GM23248 (cell line): ENCODE data around the gene CMSS1. TPM values are rescaled to one million over a fixed set of nuclear protein-coding genes. Genes with fewer than 3 reads are reported as not detected.

Source experiments
- DNase-seq: peaks from one replicate; pipeline ENCODE4 v3.0.0-alpha.2; 2015
- H2AFZ ChIP-seq: fragments of 200-600 bp; sonication (generic); 2 replicates; pipeline ENCODE4 v1.6.1; 2016; ENCODE audit warnings: antibody characterized with exemption
- H3F3A ChIP-seq: fragments of 200-600 bp; sonication (generic); 2 replicates; pipeline ENCODE4 v1.6.1; 2016; ENCODE audit warnings: mild to moderate bottlenecking, antibody characterized with exemption, mixed run types; ENCODE audit not compliant: insufficient read depth
- H3K27ac ChIP-seq: fragments of 200-600 bp; sonication (generic); 2 replicates; pipeline ENCODE4 v1.5.1; 2016; ENCODE audit warnings: mild to moderate bottlenecking
- H3K27me3 ChIP-seq: fragments of 200-600 bp; sonication (generic); replicated peaks from 2 replicates; pipeline ENCODE4 v1.6.1; 2016; ENCODE audit warnings: mild to moderate bottlenecking; ENCODE audit not compliant: insufficient read depth
- H3K36me3 ChIP-seq: fragments of 200-600 bp; sonication (generic); 2 replicates; pipeline ENCODE4 v1.6.1; 2016; ENCODE audit warnings: low read depth, mild to moderate bottlenecking
- H3K4me1 ChIP-seq: fragments of 200-600 bp; sonication (generic); 2 replicates; pipeline ENCODE4 v1.6.1; 2016; ENCODE audit warnings: mild to moderate bottlenecking; ENCODE audit not compliant: insufficient read depth
- H3K4me2 ChIP-seq: fragments of 200-600 bp; sonication (generic); one replicate; pipeline ENCODE4 v1.6.1; 2016; ENCODE audit warnings: mild to moderate bottlenecking; ENCODE audit not compliant: unreplicated experiment
- H3K4me3 ChIP-seq: fragments of 200-600 bp; sonication (generic); 2 replicates; pipeline ENCODE4 v1.5.1; 2016; ENCODE audit warnings: mild to moderate bottlenecking
- H3K79me2 ChIP-seq: fragments of 200-600 bp; sonication (generic); 2 replicates; pipeline ENCODE4 v1.6.1; 2016; ENCODE audit warnings: mild to moderate bottlenecking; ENCODE audit not compliant: insufficient read depth
- H3K9ac ChIP-seq: fragments of 200-600 bp; sonication (generic); 2 replicates; pipeline ENCODE4 v1.6.1; 2016; ENCODE audit warnings: mild to moderate bottlenecking
- H3K9me2 ChIP-seq: fragments of 200-600 bp; sonication (generic); 2 replicates; pipeline ENCODE4 v1.6.1; 2016; ENCODE audit warnings: mixed run types, mild to moderate bottlenecking, moderate library complexity; ENCODE audit not compliant: insufficient read depth
- H3K9me3 ChIP-seq: fragments of 200-600 bp; sonication (generic); one replicate; pipeline ENCODE4 v1.6.1; 2017; ENCODE audit warnings: low read depth
- H4K20me1 ChIP-seq: fragments of 200-600 bp; sonication (generic); 2 replicates; pipeline ENCODE4 v1.6.0; 2016; ENCODE audit not compliant: insufficient read depth
- EZH2 ChIP-seq: fragments of 200-600 bp; sonication (generic); IDR thresholded peaks from 2 replicates; pipeline ENCODE4 v1.6.1; 2018; ENCODE audit warnings: antibody characterized with exemption, mild to moderate bottlenecking; ENCODE audit not compliant: insufficient read depth, poor library complexity, severe bottlenecking
- EZH2phosphoT487 ChIP-seq: fragments of 200-600 bp; sonication (generic); IDR thresholded peaks from 2 replicates; pipeline ENCODE4 v1.6.1; 2018; ENCODE audit warnings: antibody characterized with exemption, moderate library complexity, mild to moderate bottlenecking, low read depth; ENCODE audit not compliant: insufficient read depth
- WGBS, 2 experiments: methylation state at CpG; one replicate each; pipeline ENCODE4 v1.1.6; 2015 to 2017; ENCODE audit warnings: low lambda C conversion rate in 2 of 2, low coverage in 1 of 2; ENCODE audit errors: missing lambda C conversion rate in 2 of 2; 5-methylcytosine and 5-hydroxymethylcytosine counted together
- in situ Hi-C: fragments of 300-500 bp; cut with MboI; formaldehyde crosslinking; loops from 2 replicates; pipeline ENCODE4 v1.15.0; 2020
- polyA plus RNA-seq: library from polyadenylated mRNA; unstranded; fragments of >200 nt; fragmentation: Nextera tagmentation; extraction: Ambion mirVana; gene quantifications from 2 replicates; pipeline ENCODE4 v1.2.1, GENCODE V29; 2016
- total RNA-seq: library from RNA; depleted of rRNA; stranded (reverse); fragments of >200 nt; shearing (Covaris generic); gene quantifications from 2 replicates; pipeline ENCODE4 v1.2.3, GENCODE V29; 2014

CMSS1 gene
- total and polyA plus RNA-seq, 2 experiments from 2014 or later: 17.2 to 26.6 TPM

DNA sequence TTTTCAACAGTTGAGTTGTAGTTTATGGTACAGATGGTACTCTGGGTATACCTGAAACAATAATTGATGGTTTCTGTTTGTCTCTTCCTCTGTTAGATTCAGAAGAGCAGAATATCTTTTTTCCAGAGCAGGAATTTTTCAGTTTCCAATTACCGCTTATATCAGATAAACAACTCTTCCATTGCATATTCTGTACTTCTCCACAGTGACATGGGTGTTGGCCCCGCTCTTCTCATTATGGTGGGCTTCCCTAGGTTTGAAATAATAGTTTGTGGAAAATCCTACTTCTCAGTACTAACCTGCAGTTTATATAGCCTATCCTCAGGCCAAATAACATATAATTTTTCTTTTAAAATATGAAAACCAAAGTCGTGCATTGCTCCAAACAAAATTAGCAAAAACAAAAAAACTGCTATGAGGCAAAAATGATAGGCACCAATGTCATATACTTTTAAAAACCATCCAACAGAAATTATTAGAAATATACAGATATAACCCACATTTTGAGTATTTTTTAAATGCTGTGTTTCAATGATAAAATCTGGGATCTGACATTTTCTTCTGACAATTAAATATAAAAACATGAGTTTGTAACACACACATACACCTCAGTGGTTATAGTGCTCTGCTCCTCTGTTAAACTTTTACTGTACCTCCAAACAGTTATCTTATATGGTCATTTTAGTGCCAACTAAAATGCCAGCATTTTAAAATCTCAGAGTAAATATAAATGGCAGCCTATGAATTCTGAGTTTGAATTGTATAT, 56.8 kb downstream of the CMSS1 start:
- Histone ChIP-seq H3K79me2 (peaks cover 84% of the 10 kb centered on the region), H3F3A (peaks cover 78% of the 10 kb centered on the region), H3K27ac (peak overlapping the region; percentile 91), H3K9me2 (peaks cover 3% of the 10 kb centered on the region; the same call in 1 of the 2 replicates), H3K4me3 (peak overlapping the region; percentile 95), H4K20me1 (0 out of 2 replicates have a peak, but pooled peaks cover 3% of the 10 kb centered on the region), H3K9ac (peak overlapping the region; percentile 98), H2AFZ (no peak overlapping the region), H3K27me3 (no peaks in the 10 kb centered on the region), H3K4me1 (peaks cover 61% of the 10 kb centered on the region), H3K9me3 (no peaks in the 10 kb centered on the region), H3K4me2 (peak overlapping the region; percentile 97), H3K36me3 (peaks cover 23% of the 10 kb centered on the region)
- TF ChIP-seq EZH2 (no peak), EZH2phosphoT487 (no peak)
- in situ Hi-C loops: no loop called here
- 1 to 2% methylated on average over 3 of the region's 3 CpGs for WGBS, 2 experiments
- peak; percentile 6 for DNase-seq

DNA sequence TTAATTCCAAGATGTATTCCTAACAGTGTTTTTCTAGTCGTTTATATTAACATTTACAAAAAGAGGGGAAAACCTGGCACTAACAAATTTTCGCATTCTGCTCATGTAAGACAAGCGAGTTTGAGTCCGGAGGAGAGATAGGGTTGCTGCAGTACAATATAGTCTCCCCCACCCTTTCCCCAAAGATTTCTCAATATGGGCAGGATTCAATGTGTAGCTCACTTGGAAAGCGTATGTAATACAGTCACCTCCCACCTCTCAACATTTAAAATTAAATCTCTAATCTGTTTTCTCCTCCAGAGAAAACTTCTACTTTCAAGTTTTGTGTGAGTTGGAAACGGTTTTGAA, 57.9 kb downstream of the CMSS1 start:
- Histone ChIP-seq H3K9me3 (no peaks in the 10 kb centered on the region), H3K4me3 (peak overlapping the region; percentile 95), H3K9ac (peak overlapping the region; percentile 98), H3K36me3 (peaks cover 18% of the 10 kb centered on the region), H3K9me2 (peaks cover 3% of the 10 kb centered on the region; the same call in 1 of the 2 replicates), H3F3A (peaks cover 68% of the 10 kb centered on the region), H2AFZ (peak overlapping the region; percentile 62), H3K4me2 (peak overlapping the region; percentile 97), H3K27me3 (no peaks in the 10 kb centered on the region), H4K20me1 (0 out of 2 replicates have a peak, but pooled peaks cover 3% of the 10 kb centered on the region), H3K4me1 (peaks cover 50% of the 10 kb centered on the region), H3K79me2 (peaks cover 73% of the 10 kb centered on the region), H3K27ac (peak overlapping the region; percentile 91)
- WGBS, 2 experiments: 0 to 2% methylated on average over 6 of the region's 6 CpGs
- DNase-seq: peak; percentile 74
- TF ChIP-seq EZH2phosphoT487: no peak
- no peak for TF ChIP-seq EZH2
- in situ Hi-C loops: no loop called here

DNA sequence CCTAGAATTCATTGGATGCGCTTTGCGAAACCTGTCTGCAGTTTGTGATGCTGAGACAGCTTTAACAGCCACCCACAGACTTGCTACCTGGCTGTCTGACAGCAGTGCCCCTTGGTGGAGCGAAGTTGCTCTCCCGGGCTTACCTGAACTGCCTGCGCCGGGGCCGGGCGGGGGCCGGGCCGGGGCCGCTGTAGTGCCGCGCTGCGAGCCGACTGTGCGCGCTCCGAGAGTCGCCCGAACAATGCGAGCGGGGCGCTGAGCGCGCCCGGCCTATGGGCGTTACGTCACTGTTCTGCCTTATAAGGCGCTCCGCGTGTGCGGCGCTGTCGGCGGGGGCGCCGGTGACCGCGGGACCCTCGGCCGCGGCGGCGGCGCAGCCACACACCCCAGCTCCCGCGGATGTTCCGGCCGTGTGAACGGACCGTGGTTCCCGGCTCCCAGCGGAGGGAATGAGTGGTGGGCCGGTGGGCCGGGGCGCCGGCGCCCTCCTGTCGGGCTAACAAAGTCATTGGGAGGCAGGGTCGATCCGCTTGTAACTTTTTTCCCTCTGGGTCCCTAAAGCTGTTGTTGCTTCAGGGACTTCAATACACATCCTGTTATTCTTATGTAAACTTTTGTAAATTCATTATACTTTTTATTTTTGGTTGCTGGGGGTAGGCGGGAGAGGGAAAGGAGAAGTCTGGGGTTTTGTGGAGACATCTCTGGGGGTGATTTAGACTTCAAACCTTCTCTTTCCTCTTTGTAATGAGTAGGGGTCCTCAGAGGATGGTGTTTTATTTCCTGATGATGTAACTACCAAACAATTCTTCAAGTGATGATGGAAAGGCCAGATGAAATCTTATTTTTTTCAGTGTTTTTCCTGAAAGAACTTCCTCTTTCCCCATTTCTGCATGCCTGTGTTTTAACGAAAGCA, 58.5 kb downstream of the CMSS1 start:
- Histone ChIP-seq H3K9ac (peak overlapping the region; percentile 98), H3K4me2 (peak overlapping the region; percentile 97), H3K27ac (peak overlapping the region; percentile 91), H3K36me3 (peaks cover 12% of the 10 kb centered on the region), H3K9me3 (no peaks in the 10 kb centered on the region), H3K79me2 (peaks cover 67% of the 10 kb centered on the region), H3K4me1 (peaks cover 44% of the 10 kb centered on the region), H4K20me1 (no peaks in the 10 kb centered on the region), H2AFZ (peak overlapping the region; percentile 62), H3F3A (peaks cover 62% of the 10 kb centered on the region), H3K27me3 (no peaks in the 10 kb centered on the region), H3K4me3 (peak overlapping the region; percentile 95), H3K9me2 (peaks cover 3% of the 10 kb centered on the region; the same call in 1 of the 2 replicates)
- TF ChIP-seq EZH2phosphoT487 (no peak), EZH2 (no peak)
- WGBS, 2 experiments: 0 to 1% methylated on average over 50 to 63 of the region's 63 CpGs
- in situ Hi-C loops: no loop called here
- peak; percentile 93 for DNase-seq

DNA sequence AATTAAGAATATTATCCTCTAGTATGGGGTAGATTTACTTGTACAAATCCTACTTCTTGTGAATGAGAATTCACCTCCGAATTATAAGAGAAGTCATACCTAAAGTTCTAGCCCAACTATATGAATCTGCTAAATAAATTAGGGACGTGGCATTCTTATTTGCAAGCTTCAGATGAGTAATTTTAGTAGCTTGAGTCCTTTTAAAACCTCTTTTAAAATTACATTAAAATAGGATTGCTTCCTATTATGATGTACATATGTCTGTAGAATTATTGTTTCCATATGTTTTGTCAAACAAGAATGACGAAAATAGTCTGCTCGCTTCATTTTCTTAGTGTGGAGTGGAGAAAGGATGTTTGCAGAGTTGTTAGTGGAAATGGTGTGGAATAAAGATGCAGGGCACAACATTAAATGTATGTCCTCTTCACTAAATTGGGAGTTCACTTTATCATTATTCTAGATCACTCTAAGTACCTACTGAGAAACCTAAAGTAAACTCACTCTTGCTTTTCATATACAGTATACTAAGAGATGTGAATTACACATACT, 59.4 kb downstream of the CMSS1 start:
- H3K4me3 ChIP-seq: peak overlapping the region; percentile 95
- H3F3A ChIP-seq: peaks cover 54% of the 10 kb centered on the region; the same call in 1 of the 2 replicates
- peaks cover 34% of the 10 kb centered on the region for H3K4me1 ChIP-seq
- peak overlapping the region; percentile 97 for H3K4me2 ChIP-seq
- H3K9ac ChIP-seq: peak overlapping the region; percentile 98
- DNase-seq: peak; percentile 69
- H3K27ac ChIP-seq: peak overlapping the region; percentile 91
- H3K36me3 ChIP-seq: peaks cover 10% of the 10 kb centered on the region
- no peaks in the 10 kb centered on the region for H3K9me3 ChIP-seq
- TF ChIP-seq EZH2 (no peak), EZH2phosphoT487 (no peak)
- peak overlapping the region; percentile 62 for H2AFZ ChIP-seq
- 13 to 14% methylated on average over 4 of the region's 4 CpGs for WGBS, 2 experiments
- H3K79me2 ChIP-seq: peaks cover 57% of the 10 kb centered on the region
- H3K9me2 ChIP-seq: peaks cover 3% of the 10 kb centered on the region; the same call in 1 of the 2 replicates
- no peaks in the 10 kb centered on the region for H4K20me1 ChIP-seq
- in situ Hi-C loops: no loop called here
- H3K27me3 ChIP-seq: no peaks in the 10 kb centered on the region
